ENCODE measurements around the gene MTHFS.
"Not testable (repeated sequence)": the region's sequence is repeated elsewhere in the genome, so short reads cannot be mapped to it uniquely, and the experiment has no call there.

The MTHFS gene

DNA sequence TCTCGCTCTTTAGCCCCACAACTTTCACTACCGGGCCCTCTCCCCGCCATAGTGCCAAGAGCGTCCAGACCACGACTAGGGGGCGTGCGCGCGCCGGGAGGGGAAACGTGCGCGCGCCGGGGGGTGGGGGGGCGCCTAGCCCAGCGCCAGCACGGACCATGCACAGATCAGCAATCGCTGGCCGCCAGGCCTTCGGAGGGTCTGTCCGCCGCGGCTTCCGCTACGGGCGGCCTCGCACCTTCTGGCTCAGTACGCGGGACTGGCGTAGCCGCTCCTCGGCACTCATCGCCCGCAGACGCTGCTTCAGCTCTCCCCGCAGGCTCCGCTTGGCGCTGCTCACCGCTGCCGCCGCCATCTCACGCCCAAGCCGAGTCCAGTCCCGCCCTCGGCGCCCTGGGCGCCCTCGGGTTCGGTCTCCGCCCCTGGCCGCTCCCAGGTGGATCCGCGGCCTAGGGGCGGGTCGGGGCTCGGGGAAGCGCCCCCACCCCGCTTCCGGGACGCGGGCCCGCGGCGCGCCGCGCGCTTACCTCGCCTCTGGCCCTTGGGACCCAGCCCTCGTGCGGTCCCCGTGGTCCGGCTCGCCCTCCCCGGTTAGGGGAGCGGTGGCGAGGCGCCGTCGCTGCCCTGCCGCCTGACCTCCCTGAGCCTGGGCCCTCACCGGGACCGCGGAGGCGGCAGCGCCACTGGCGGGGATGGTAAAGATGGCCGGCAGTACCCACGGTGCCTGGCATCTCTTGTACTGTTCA is at the start of gene MTHFS:
MTHFS (minus strand) TSS at position 381 of the 746 bp plus-strand sequence; CDS start at position 355, 26 bp downstream.
- in situ Hi-C loops (cut with MboI; ENCODE audit: low sequenced_read_pairs) = loop anchor here (25.0 kb wide), 1 partner anchor 110 kb away; no protein-coding TSS in a partner anchor

DNA sequence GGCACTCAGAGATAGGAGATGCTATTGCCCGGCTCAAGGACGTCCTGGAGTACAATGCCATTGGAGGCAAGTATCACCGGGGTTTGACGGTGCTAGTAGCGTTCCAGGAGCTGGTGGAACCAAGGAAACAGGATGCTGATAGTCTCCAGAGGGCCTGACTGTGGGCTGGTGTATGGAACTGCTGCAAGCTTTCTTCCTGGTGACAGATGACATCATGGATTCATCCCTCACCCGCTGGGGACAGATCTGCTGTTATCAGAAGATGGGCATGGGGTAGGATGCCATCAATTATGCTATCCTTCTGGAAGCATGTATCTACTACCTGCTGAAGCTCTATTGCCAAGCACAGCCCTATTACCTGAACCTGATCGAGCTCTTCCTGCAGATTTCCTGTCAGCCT is 47.8 kb upstream of the MTHFS start:
- in situ Hi-C loops (cut with MboI; ENCODE audit: low sequenced_read_pairs) = no loop called here

DNA sequence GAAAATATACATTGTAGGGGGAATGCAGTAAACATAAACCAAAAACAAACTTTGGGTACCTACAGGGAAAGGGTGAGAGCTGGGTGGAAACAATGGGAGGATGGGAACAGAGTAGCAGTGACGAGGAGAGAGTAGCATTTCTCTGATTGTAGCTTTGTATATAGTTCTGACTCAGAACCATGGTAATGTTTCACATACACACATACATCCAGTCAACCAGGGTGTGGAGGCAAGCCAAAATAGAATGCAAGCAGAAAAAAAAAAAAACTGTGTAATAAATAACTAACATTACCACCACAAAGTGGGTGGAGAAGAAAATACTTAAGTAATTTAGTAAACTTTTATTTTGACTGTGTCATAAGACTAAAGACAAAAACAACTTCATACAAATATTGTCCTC is 47.0 kb upstream of the MTHFS start:
- in situ Hi-C loops (cut with MboI; ENCODE audit: low sequenced_read_pairs) = no loop called here

DNA sequence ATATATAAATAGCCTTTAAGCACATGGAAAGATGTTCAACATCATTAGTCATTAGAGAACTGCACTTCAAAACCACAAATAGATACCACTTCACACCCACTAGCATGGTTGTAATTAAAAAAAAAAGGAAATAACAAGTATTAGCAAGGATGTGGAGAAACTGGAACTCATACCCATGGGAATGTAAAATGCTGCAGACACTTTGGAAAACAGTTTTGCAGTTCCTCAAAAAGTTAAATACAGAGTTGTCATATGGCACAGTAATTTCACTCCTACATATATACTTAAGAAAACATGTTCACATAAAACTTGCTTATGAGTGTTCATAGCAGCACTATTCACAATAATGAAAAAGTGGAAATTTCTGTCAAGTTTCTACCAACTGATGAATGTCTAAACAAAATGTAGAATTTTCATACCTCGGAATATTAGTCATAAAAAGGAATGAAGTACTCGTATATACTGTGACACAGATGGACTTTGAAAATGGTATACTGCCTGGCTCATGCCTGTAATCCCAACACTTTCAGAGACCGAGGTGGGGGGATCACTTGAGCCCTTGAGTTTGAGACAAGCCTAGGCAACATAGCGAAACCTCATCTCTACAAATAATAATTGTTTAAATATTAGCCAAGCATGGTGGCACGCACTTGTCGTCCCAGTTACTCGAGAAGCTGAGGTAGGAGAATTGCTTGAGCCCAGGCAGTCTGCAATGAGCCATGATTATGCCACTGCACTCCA is 46.1 kb upstream of the MTHFS start:
- in situ Hi-C loops (cut with MboI; ENCODE audit: low sequenced_read_pairs) = no loop called here

DNA sequence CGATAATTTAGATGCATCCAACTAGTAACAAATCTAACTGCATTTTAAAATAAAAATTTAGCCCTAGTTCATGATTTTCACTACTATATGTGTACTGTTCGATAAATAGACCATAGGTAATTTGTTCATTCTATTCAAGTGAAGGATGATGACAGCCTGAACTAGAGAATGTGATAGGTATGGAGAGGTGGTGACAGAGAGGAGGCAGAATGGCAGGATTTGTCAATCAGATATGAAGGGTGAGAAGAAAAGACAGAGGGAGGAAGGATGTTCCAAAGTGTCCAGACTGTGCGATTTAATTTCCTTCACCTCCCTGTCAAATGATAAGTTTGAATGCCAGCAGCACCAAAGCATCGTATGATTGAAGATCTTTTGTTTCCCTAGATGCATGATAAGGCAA is 42.6 kb upstream of the MTHFS start:
- in situ Hi-C loops (cut with MboI; ENCODE audit: low sequenced_read_pairs) = no loop called here

DNA sequence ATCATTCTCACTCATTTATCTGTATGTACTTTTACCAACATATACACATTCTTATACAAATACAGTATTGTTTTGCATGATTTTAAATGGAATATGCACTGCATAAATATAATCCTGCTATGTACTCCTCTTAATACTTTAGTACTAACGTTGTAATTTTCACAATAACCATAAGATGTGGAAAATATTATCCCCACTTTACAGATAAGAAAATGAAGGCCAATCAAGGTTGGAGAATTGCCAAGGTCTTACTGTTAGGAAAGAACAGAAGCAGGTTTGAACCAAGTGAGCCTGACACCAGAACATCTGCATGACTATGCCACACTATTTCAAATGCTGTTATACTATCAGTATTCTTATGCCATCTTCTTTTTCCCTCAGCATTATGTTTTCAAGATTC is 41.3 kb upstream of the MTHFS start:
- in situ Hi-C loops (cut with MboI; ENCODE audit: low sequenced_read_pairs) = no loop called here

DNA sequence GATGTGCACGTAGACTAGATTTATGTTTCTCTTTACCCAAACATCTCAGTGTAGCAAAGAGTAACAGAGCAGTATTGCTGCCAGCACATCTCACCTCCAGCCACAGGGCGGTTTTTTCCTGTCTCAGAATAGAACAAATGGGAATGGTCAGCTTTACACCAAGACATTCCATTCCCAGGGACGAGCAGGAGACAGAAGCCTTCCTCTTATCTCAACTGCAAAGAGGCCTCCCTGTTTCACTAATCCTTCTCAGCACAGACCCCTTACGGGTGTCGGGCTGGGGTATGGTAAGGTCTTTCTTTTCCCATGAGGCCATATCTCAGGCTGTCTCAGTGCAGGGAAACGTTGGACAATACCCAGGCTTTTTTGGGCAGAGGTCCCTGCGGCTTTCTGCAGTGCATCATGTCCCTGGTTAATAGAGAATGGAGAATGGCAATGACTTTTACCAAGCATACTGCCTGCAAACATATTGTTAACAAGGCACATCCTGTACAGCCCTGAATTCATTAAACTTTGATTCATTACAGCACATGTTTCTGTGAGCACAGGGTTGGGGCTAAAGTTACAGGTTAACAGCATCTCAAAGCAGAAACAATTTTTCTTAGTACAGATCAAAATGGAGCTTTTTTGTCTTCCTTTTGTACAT is 38.9 kb upstream of the MTHFS start:
- in situ Hi-C loops (cut with MboI; ENCODE audit: low sequenced_read_pairs) = not testable (repeated sequence)

DNA sequence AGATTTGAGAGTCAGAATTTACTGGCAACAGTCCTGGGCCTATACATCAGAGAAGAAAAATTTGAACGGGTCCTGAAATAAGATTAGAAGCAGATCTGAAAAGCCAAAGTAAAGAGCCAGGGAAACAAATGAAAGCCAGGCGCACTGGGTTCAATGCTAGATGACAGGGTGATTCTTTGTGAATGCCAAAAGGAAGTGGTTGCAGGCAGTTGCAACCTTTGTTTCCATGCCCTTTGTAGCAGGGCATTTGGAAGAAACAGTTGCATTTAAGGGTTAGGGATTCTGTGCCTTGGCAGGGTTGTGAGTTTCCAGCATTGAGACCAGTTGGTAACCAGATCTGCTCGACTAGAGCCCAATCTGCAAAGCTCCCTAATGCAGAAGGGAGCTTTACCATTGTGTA is 36.4 kb upstream of the MTHFS start:
- in situ Hi-C loops (cut with MboI; ENCODE audit: low sequenced_read_pairs) = no loop called here

DNA sequence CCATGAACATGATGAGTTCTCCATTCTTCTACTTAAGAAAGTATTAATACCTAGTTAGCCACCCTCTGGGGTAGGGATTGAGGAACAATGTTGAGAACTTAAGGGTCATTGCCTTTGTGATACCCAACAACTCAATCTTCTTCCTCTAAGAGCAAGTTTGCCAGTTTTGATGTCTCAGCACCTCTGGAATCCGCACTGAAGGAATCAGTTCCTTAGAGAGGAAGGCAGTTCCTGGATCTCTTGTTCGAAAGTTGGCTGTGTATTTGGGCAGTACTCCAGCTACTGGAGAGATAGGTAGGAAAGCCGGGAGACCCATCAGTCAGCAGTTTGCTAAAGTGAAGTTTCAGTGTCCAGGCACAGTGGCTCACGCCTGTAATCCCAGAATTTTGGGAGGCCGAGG is 35.6 kb upstream of the MTHFS start:
- in situ Hi-C loops (cut with MboI; ENCODE audit: low sequenced_read_pairs) = no loop called here

DNA sequence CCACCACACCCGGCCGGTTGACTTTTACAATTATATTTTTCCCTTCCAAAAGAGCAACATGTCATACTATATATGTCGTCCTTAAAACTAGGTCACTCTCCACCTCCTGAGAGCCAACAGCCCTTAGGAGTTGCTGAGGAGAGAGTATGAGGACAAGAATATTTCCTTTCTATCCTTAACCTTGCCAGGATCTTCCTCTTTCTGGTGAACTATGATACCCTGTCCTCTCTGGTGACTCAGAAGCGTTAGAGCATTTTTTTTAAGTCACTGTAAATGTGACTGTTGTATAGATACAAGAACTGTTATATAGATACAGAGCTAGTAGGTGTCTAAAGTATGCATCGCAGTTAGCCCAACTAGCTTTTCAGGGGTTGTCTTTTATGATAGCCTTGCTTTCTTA is 33.7 kb upstream of the MTHFS start:
- in situ Hi-C loops (cut with MboI; ENCODE audit: low sequenced_read_pairs) = no loop called here

DNA sequence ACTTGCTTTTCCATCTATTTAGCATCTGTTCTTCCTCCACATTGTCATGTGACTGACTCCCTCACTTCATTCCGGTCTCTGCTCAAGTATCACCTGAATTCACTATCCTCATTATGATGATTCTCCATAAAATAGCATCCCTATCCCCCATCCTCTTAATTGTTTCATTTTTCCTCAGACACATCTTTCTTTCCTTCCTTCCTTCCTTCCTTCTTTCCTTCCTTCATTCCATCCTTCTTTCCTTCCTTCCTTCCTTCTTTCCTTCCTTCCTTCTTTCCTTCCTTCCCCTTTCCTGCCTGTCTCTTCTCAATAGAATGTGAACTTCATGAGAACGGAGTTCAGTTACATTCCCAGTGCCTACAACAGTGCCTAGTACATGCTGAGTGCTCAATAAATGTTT is 32.6 kb upstream of the MTHFS start:
- in situ Hi-C loops (cut with MboI; ENCODE audit: low sequenced_read_pairs) = no loop called here

DNA sequence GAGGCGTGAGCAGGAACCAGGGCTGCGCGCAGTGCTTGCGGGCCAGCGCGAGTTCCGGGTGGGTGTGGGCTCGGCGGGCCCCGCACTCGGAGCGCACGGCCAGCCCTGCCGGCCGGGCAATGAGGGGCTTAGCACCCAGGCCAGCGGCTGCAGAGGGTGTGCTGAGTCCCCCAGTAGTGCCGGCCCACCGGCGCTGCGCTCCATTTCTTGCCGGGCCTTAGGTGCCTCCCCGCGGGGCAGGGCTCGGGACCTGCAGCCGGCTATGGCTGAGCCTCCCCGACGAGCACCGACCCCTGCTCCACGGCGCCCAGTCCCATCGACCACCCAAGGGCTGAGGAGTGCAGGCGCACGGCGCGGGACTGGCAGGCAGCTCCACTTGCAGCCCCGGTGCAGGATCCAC is 29.3 kb upstream of the MTHFS start:
- in situ Hi-C loops (cut with MboI; ENCODE audit: low sequenced_read_pairs) = not testable (repeated sequence)

DNA sequence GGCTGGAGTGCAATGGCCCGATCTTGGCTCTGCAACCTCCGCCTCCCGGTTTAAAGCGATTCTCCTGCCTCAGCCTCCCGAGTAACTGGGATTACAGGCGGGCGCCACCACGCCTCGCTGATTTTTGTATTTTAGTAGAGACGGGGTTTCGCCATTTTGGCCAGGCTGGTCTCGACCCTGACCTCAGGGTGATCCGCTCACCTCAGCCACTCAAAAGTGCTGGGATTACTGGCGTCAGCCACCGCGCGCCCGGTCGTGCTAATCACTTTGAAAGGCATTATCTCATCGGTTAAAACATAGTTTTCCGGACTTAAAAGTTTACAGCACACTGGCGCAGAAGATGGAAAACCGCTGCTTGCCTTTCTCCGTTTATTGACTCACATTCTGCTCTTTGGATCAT is 27.6 kb upstream of the MTHFS start:
- in situ Hi-C loops (cut with MboI; ENCODE audit: low sequenced_read_pairs) = loop anchor here (25.0 kb wide), 1 partner anchor 238 kb away; the partner anchor contains the start of gene FAH

DNA sequence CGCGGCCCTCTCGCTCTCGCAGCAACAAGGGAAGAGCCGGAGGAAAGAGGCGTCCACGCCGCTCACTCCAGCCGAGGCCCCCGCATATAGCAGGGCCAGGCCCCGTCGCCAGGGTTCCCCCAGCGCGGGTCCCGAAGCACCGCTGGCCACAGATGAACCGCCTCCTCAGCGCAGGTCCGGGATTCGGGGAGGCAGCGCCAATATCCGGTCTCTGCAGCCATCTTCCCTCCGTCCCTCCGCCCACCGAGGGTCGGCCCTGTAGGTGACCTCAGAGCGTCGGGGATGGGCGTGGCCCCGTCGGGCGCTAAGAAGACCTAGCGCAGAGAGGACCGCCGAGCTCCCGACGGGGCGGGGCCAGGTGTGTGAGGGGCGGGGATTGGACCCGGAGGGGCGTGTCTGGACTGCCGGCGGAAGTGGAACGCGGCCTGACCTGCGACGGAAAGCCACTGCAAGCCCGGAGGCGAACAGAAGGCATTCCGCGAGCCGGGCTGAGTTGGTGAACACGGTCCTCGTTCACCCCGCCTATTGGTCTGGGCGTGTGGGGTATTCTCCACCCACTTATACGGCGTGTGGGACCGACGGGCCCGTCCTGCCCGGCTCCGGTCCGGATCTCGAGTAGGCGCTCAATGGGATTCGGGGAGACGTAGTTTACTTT is 26.8 kb upstream of the MTHFS start:
- in situ Hi-C loops (cut with MboI; ENCODE audit: low sequenced_read_pairs) = loop anchor here (25.0 kb wide), 1 partner anchor 239 kb away; the partner anchor contains the start of gene FAH

DNA sequence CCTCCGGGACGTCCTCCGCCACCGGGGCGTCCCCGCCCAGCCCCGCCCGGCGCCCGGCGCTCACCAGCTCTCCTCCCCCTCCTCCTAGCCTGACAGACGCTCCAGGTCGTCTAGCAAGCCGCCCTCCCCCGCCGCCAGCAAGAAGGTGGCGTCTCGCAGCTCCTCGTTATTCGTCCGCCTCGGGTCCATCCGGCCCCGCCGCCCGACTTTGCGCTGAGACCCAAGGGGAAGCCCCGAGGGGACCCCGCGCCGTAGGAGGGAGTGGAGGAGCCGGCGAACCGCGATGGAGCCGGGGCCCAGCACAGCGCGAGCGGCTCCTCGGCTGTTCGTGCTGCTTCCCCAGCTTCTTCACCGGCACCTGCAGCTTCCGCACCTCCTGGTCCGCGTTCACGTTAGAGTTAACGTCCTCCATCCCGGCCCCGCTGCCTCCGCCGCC is 26.3 kb upstream of the MTHFS start:
- in situ Hi-C loops (cut with MboI; ENCODE audit: low sequenced_read_pairs) = loop anchor here (25.0 kb wide), 1 partner anchor 239 kb away; the partner anchor contains the start of gene FAH

DNA sequence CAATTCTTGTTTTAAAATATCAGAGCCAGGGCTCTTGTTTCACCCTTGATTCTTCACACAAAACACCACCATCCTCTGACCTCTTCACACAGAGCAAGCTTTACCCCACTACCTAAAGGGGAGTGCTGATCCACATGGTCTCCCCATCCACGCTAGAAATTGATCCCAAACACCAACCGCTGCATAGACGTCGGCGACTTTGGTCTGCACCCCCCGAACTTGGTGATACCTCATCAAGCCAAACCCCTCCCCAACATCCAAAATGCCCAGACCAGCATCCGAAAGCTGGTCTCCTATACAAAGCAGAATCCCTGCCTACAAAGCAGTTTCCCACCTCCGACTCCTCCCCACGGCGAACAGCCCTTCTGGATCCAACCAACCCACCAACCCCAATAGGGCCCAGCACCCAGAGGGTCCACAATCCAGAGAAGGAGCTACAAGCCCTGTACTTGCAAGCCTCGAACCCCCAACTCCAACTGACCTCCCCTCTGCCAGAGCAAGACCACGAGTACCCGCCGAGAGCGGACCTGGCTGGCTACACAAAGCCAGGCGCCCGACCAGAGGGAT is 25.8 kb upstream of the MTHFS start:
- in situ Hi-C loops (cut with MboI; ENCODE audit: low sequenced_read_pairs) = loop anchor here (25.0 kb wide), 1 partner anchor 240 kb away; the partner anchor contains the start of gene FAH

DNA sequence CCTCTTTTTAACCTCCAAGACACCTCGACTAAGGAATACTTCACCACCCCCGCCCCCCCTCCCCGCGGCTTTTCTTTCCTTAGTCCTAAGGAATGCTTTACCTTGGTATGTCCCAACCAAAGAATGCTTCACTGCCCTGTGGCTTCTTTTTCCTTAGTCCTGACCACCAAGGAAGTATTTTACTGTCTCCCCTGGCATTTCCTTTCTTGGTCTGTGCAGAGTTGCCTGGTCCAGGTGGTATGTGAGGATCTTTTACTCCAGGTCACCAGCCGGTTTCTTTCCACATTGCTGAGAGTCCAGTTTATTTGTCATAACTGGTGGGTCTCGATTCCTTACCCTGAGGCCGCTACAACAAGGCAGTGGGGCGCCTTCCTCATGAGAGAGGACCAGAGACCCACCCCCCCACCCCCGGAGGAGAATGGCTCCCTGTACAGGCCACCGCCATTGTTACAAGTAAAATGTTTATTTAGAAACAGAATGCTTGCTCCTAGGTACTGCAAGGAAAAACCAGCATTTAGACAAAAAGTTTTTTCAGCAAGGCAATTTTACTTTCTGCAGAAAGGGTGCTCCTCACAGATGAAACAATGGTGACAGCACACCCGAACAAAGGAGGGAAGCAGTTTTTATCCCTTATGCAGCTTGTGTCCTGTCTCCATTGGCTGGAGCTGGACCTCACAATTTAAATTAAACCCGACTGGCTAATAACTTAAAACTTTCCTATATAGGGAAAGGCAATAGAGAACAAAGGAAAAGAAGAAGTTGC is 23.1 kb upstream of the MTHFS start:
- in situ Hi-C loops (cut with MboI; ENCODE audit: low sequenced_read_pairs) = loop anchor here (25.0 kb wide), 1 partner anchor 242 kb away; the partner anchor contains the start of gene FAH

DNA sequence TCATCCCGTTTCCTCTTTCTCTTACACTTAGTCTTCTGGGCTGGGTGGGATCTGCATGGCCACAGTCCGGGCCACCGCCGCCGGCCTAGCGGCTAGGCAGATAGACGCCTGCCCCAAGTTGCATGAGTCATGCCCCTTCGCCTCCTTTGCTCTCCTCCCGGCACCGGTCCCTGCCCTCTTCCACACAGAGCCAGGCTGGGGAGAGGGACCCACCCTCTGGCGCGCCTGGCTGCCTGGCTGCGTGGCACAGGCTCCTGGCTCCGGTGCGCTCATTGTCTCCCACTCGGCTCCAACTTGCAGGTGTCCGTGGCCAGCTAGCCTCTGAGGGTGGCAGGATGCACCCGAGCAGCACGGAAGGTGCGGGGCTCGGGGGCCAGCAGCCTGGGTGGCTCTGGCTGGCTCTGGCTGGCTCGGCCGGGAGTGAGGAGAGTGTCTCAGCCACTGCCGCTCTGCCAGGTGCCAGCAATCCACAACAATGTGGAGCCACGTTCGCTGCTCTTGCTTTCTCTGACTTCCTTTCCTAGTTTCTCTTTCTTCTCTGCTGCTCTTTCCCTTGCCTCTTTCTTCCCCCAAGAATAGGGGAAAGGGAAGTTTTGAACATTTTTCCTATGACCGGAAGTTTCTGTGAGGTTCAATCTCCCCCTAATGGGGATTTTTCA is 22.4 kb upstream of the MTHFS start:
- in situ Hi-C loops (cut with MboI; ENCODE audit: low sequenced_read_pairs) = loop anchor here (25.0 kb wide), 1 partner anchor 243 kb away; the partner anchor contains the start of gene FAH

DNA sequence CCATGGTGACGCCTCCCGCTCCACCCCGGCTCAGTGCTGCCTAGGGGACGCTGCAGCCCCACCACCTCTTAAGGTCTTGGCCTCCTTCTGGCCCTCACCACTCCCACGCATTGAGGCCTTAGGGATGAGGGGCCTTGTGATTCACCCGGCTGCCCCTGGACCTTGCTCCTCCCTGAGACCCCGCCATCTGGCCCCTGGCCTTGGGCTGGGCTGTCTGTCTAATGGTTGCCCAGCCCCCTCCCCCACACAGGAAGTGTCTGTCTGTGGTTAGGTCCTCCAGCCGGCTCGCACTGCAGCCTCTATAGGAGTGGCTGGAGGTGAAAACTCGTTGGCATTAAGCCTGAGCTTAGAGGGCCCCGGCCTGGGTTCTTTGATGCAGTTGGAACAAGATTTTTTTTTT is 21.5 kb upstream of the MTHFS start:
- in situ Hi-C loops (cut with MboI; ENCODE audit: low sequenced_read_pairs) = loop anchor here (25.0 kb wide), 1 partner anchor 244 kb away; the partner anchor contains the start of gene FAH
